Natural killer cell (primary cell): ENCODE results near the gene LRP6. TPM values are rescaled to one million over a fixed set of nuclear protein-coding genes. Genes with fewer than 3 reads are reported as not detected.

ENCODE experiments used
- ATAC-seq, 3 donors: fragments of 150-1000 bp in 2 of 3; fragments of 200-7000 bp in 1 of 3; cut with Tn5 transposase; 1 replicate in 1 of 3; 2 replicates in 2 of 3; pipeline ENCODE4 v1.10.0; 2021; ENCODE audit warnings: mild to moderate bottlenecking in 2 of 3, moderate library complexity in 2 of 3
- DNase-seq, 2 donors: peaks; one replicate each; pipeline versions ENCODE4 v3.0.0 to v3.0.0-alpha.2; 2013 to 2021; ENCODE audit warnings: mixed read lengths in 1 of 2
- H3K27ac ChIP-seq: one replicate; pipeline ENCODE4 v1.5.1; 2013; ENCODE audit warnings: mild to moderate bottlenecking, low read length
- H3K27me3 ChIP-seq: one replicate; pipeline ENCODE4 v1.6.1; 2013; ENCODE audit warnings: low read length; ENCODE audit not compliant: control insufficient read depth, insufficient read depth
- H3K36me3 ChIP-seq: one replicate; pipeline ENCODE4 v1.6.1; 2013; ENCODE audit warnings: low read length; ENCODE audit not compliant: control insufficient read depth, insufficient read depth
- H3K4me1 ChIP-seq: one replicate; pipeline ENCODE4 v1.6.1; 2013; ENCODE audit warnings: low read length; ENCODE audit not compliant: control insufficient read depth, insufficient read depth
- H3K4me3 ChIP-seq: one replicate; pipeline ENCODE4 v1.5.1; 2013; ENCODE audit warnings: low read length
- H3K9me3 ChIP-seq: one replicate; pipeline ENCODE4 v1.6.1; 2013; ENCODE audit warnings: low read length; ENCODE audit not compliant: control insufficient read depth, insufficient read depth
- H3K27ac Mint-ChIP-seq, 2 donors: one replicate each; pipeline ENCODE4 v1.8.0; 2022; ENCODE audit warnings: mild to moderate bottlenecking in 2 of 2, mixed read lengths in 2 of 2, moderate library complexity in 1 of 2
- H3K27me3 Mint-ChIP-seq, 2 donors: one replicate each; pipeline ENCODE4 v1.8.0; 2022; ENCODE audit warnings: low read depth in 2 of 2, mixed read lengths in 2 of 2
- H3K36me3 Mint-ChIP-seq: one replicate; pipeline ENCODE4 v1.8.0; 2022; ENCODE audit warnings: mixed read lengths
- H3K4me1 Mint-ChIP-seq, 2 donors: one replicate each; pipeline ENCODE4 v1.8.0; 2022; ENCODE audit warnings: mixed read lengths in 2 of 2
- H3K4me3 Mint-ChIP-seq: one replicate; pipeline ENCODE4 v1.8.0; 2022; ENCODE audit warnings: mild to moderate bottlenecking, moderate library complexity, mixed read lengths
- H3K9me3 Mint-ChIP-seq, 2 donors: one replicate each; pipeline ENCODE4 v1.8.0; 2022; ENCODE audit warnings: mixed read lengths in 2 of 2
- CTCF ChIP-seq: fragments of 200-600 bp; IDR thresholded peaks from one replicate; pipeline ENCODE4 v1.8.0; 2022; ENCODE audit warnings: antibody characterized with exemption
- WGBS: methylation state at CpG from one replicate; pipeline ENCODE4 v1.1.7; 2013; ENCODE audit warnings: missing lambda C conversion rate; ENCODE audit not compliant: insufficient coverage; 5-methylcytosine and 5-hydroxymethylcytosine counted together
- intact Hi-C: fragments of 100-400 bp; cut with micrococcal nuclease; formaldehyde crosslinking; loops from one replicate; pipeline ENCODE4 v1.14.2; 2022
- total RNA-seq, 4 donors: library from RNA; stranded (reverse); fragments of 120-200 nt in 1 of 4; gene quantifications; one replicate each; pipeline versions ENCODE4 v1.2.3 to v1.2.4, GENCODE V29; 2013 to 2022

Gene LRP6
- total RNA-seq, 3 donors from 2014 or later (not counting 1 experiment from before 2014, with no cell fraction given), result 0.05 to 0.33 TPM; not detected in 1

- Histone ChIP-seq H3K27me3 (peaks cover 4% of the 10 kb centered on the region), H3K4me3 (no peak overlapping the region), H3K4me1 (no peaks in the 10 kb centered on the region), H3K36me3 (no peaks in the 10 kb centered on the region), H3K27ac (no peak overlapping the region), H3K9me3 (no peaks in the 10 kb centered on the region)
- intact Hi-C loops, result no loop called here
- DNase-seq (no peak), ATAC-seq (no peak)
- H3K9me3 Mint-ChIP-seq, result peaks cover 0 to 1% of the 10 kb centered on the region in 2 donors
- no peak for TF ChIP-seq CTCF
- H3K4me3 Mint-ChIP-seq, result no peak overlapping the region
- no peaks in the 10 kb centered on the region for H3K36me3 Mint-ChIP-seq
- H3K27ac Mint-ChIP-seq, result no peak overlapping the region
- peaks cover 20 to 35% of the 10 kb centered on the region in 2 donors for H3K27me3 Mint-ChIP-seq
- 92% methylated on average over 6 of the region's 7 CpGs for WGBS
- no peaks in the 10 kb centered on the region for H3K4me1 Mint-ChIP-seq
These were observed 16.0 kb upstream of the LRP6 start for GRCh38 chr12:12282761-12283425.

DNA sequence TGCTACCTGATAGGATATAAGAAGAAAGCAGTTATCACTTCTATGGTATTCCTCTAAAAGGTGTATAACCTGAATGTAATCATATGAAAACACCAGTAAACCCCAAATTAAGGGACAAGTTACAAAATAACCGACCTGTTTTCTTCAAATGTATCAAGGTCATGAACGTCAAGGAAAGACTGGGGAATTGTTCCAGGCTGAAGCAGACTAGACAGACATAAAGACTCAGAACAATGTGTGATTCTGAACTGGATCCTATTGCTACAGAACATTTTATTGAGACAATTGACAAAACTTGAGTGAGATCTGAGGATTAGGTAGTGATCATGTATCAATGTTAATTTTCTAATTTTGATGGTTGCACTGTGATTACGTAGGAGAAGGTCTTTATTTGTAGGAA, 15.4 kb upstream of the LRP6 start:
- no peak for DNase-seq
- intact Hi-C loops, result no loop called here
- Histone ChIP-seq H3K27ac (no peak overlapping the region), H3K27me3 (peaks cover 4% of the 10 kb centered on the region), H3K4me1 (no peaks in the 10 kb centered on the region), H3K4me3 (no peak overlapping the region), H3K9me3 (no peaks in the 10 kb centered on the region), H3K36me3 (no peaks in the 10 kb centered on the region)
- Mint-ChIP-seq H3K27ac (no peak overlapping the region), H3K9me3 (peaks cover 0 to 4% of the 10 kb centered on the region in 2 donors), H3K4me1 (no peaks in the 10 kb centered on the region), H3K27me3 (peaks cover 20 to 35% of the 10 kb centered on the region in 2 donors), H3K4me3 (no peak overlapping the region), H3K36me3 (no peaks in the 10 kb centered on the region)
- no peak for TF ChIP-seq CTCF
- no peak for ATAC-seq
- WGBS, result 86% methylated on average over 3 of the region's 3 CpGs

DNA sequence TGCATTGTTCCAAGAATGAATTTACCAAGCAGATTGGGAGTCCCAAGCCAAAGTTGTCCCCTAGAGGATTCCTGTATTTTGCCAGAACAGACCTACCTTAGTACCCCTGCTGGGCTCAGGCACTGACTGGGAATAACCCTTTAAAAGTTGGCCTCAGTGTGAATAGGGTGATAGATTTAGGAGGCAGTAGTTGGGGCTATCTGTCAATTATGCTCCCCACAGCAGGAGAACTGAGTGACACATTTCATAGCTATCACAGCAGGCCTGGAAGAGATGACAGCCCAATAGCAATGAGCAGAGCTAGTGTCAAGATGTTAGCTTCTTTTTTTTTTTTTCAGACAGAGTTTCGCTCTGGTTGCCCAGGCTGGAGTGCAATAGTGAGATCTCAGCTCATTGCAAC, 14.3 kb upstream of the LRP6 start:
- H3K4me3 Mint-ChIP-seq, result no peak overlapping the region
- peaks cover 4% of the 10 kb centered on the region for H3K27me3 ChIP-seq
- TF ChIP-seq CTCF, result no peak
- H3K36me3 ChIP-seq, result no peaks in the 10 kb centered on the region
- H3K36me3 Mint-ChIP-seq, result no peaks in the 10 kb centered on the region
- ATAC-seq (no peak), DNase-seq (no peak)
- peaks cover 0 to 4% of the 10 kb centered on the region in 2 donors for H3K9me3 Mint-ChIP-seq
- no peaks in the 10 kb centered on the region for H3K4me1 Mint-ChIP-seq
- H3K4me3 ChIP-seq, result no peak overlapping the region
- no peaks in the 10 kb centered on the region for H3K9me3 ChIP-seq
- H3K27ac Mint-ChIP-seq, result no peak overlapping the region
- H3K27ac ChIP-seq, result no peak overlapping the region
- intact Hi-C loops, result no loop called here
- 91% methylated on average over 1 of the region's 1 CpG for WGBS
- H3K4me1 ChIP-seq, result no peaks in the 10 kb centered on the region
- H3K27me3 Mint-ChIP-seq, result peaks cover 20 to 39% of the 10 kb centered on the region in 2 donors

- no peaks in the 10 kb centered on the region for H3K4me1 Mint-ChIP-seq
These were observed 12.1 kb upstream of the LRP6 start for GRCh38 chr12:12278899-12279298.

More at GRCh38 chr12:12278899-12279298, 12.1 kb upstream of the LRP6 start:
- peaks cover 4% of the 10 kb centered on the region for H3K27me3 ChIP-seq
- no peak for TF ChIP-seq CTCF
- H3K27me3 Mint-ChIP-seq, result peaks cover 21 to 47% of the 10 kb centered on the region in 2 donors
- no peaks in the 10 kb centered on the region for H3K9me3 ChIP-seq
- H3K27ac ChIP-seq, result no peak overlapping the region
- ATAC-seq (no peak), DNase-seq (no peak)
- H3K4me1 ChIP-seq, result no peaks in the 10 kb centered on the region
- intact Hi-C loops, result no loop called here
- H3K36me3 ChIP-seq, result no peaks in the 10 kb centered on the region
- no peak overlapping the region for H3K4me3 ChIP-seq
- H3K4me3 Mint-ChIP-seq, result no peak overlapping the region
- no peak overlapping the region for H3K27ac Mint-ChIP-seq
- no peaks in the 10 kb centered on the region for H3K36me3 Mint-ChIP-seq
- peaks cover 0 to 4% of the 10 kb centered on the region in 2 donors for H3K9me3 Mint-ChIP-seq
- 73% methylated on average over 4 of the region's 4 CpGs for WGBS
